Stimulated activated naive CD8-positive, alpha-beta T cell treated with anti-CD3 and anti-CD28 coated beads, Interleukin-15, Interleukin-2, amounts not matched to agents 100 ng/mL and 50 ng/mL, for 24 hours (primary cell): Measurements from ENCODE around the gene PALMD.

Experiments used
- H3K27ac Mint-ChIP-seq: one replicate; pipeline ENCODE4 v1.8.0; 2021; ENCODE audit warnings: mild to moderate bottlenecking, mixed read lengths
- H3K27me3 Mint-ChIP-seq: one replicate; pipeline ENCODE4 v1.8.0; 2021; ENCODE audit warnings: mixed read lengths
- H3K36me3 Mint-ChIP-seq: one replicate; pipeline ENCODE4 v1.8.0; 2021; ENCODE audit warnings: low read depth, mixed read lengths
- H3K4me1 Mint-ChIP-seq: one replicate; pipeline ENCODE4 v1.8.0; 2021; ENCODE audit warnings: low read depth, mixed read lengths
- H3K4me3 Mint-ChIP-seq: one replicate; pipeline ENCODE4 v1.8.0; 2021; ENCODE audit warnings: mild to moderate bottlenecking, mixed read lengths
- H3K9me3 Mint-ChIP-seq: one replicate; pipeline ENCODE4 v1.8.0; 2021; ENCODE audit warnings: mixed read lengths

Gene PALMD

GRCh38 chr1:99726407-99726806, 80.5 kb downstream of the PALMD start:
- Mint-ChIP-seq H3K36me3 (no peaks in the 10 kb centered on the region), H3K27ac (no peak overlapping the region), H3K4me1 (no peaks in the 10 kb centered on the region), H3K4me3 (no peak overlapping the region), H3K9me3 (no peaks in the 10 kb centered on the region), H3K27me3 (no peaks in the 10 kb centered on the region)

- Mint-ChIP-seq H3K4me3 (no peak overlapping the region), H3K27ac (no peak overlapping the region), H3K36me3 (no peaks in the 10 kb centered on the region), H3K9me3 (no peaks in the 10 kb centered on the region), H3K27me3 (no peaks in the 10 kb centered on the region), H3K4me1 (no peaks in the 10 kb centered on the region)
Measured at GRCh38 chr1:99726818-99727217, 80.9 kb downstream of the PALMD start.

GRCh38 chr1:99727575-99728185, 81.8 kb downstream of the PALMD start:
- Mint-ChIP-seq H3K4me1 (no peaks in the 10 kb centered on the region), H3K9me3 (no peaks in the 10 kb centered on the region), H3K27ac (no peak overlapping the region), H3K27me3 (no peaks in the 10 kb centered on the region), H3K4me3 (no peak overlapping the region), H3K36me3 (no peaks in the 10 kb centered on the region)

GRCh38 chr1:99728494-99729235, 82.8 kb downstream of the PALMD start:
- Mint-ChIP-seq H3K27me3 (no peaks in the 10 kb centered on the region), H3K4me3 (no peak overlapping the region), H3K9me3 (no peaks in the 10 kb centered on the region), H3K36me3 (no peaks in the 10 kb centered on the region), H3K4me1 (no peaks in the 10 kb centered on the region), H3K27ac (no peak overlapping the region)

GRCh38 chr1:99731384-99731783, 85.5 kb downstream of the PALMD start:
- Mint-ChIP-seq H3K27me3 (no peaks in the 10 kb centered on the region), H3K4me1 (no peaks in the 10 kb centered on the region), H3K9me3 (no peaks in the 10 kb centered on the region), H3K27ac (no peak overlapping the region), H3K4me3 (no peak overlapping the region), H3K36me3 (no peaks in the 10 kb centered on the region)

DNA sequence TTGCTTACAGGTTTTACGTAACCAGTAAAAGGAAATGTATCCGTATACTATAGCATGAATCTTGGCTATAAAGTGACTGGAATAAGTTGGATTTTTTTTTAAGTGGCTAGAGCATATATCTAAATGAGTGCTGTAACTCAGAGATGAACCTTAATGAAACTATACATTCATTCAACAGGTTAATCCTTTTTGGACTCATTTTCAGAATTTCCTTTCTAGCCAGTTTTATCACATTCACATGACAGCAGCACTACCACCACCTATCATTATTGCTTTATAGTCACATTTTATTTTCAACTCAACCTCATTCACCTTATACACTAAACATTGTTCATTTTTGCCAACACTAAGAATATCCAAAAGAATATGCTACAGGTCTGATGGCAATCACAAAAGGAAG, 89.9 kb downstream of the PALMD start:
- Mint-ChIP-seq H3K4me1 (no peaks in the 10 kb centered on the region), H3K36me3 (no peaks in the 10 kb centered on the region)

DNA sequence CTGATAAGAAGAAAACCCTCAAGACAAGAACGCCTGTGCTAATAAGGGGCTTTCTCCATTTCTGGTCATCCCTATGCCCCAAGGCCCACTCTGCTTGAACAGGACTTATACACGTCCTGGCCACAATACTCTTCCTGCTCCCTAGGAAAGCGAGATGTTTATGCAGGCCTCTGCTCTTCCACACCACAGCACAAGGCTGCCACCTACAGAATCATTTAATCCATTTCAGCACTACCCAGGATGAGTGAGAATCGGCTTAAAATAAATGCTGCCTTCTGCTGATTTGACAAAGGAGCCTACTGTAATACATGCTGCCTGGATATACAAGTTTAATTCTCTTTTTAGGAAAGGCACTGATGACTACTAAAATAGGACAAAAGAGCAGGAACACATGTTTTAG, 91.1 kb downstream of the PALMD start:
- H3K9me3 Mint-ChIP-seq = no peaks in the 10 kb centered on the region
- H3K27ac Mint-ChIP-seq = no peak overlapping the region
- H3K27me3 Mint-ChIP-seq = no peaks in the 10 kb centered on the region
- no peaks in the 10 kb centered on the region for H3K36me3 Mint-ChIP-seq
- H3K4me3 Mint-ChIP-seq = no peak overlapping the region
- no peaks in the 10 kb centered on the region for H3K4me1 Mint-ChIP-seq

More for the DNA sequence above, 89.9 kb downstream of the PALMD start:
- Mint-ChIP-seq H3K9me3 (no peaks in the 10 kb centered on the region), H3K4me3 (no peak overlapping the region), H3K27ac (no peak overlapping the region), H3K27me3 (no peaks in the 10 kb centered on the region)

- Mint-ChIP-seq H3K27me3 (no peaks in the 10 kb centered on the region), H3K4me3 (no peak overlapping the region), H3K4me1 (no peaks in the 10 kb centered on the region), H3K27ac (no peak overlapping the region), H3K36me3 (no peaks in the 10 kb centered on the region), H3K9me3 (no peaks in the 10 kb centered on the region)
Measured at GRCh38 chr1:99738858-99739465, 93.0 kb downstream of the PALMD start.

GRCh38 chr1:99740141-99740540, 94.2 kb downstream of the PALMD start:
- no peak overlapping the region for H3K4me3 Mint-ChIP-seq
- no peaks in the 10 kb centered on the region for H3K9me3 Mint-ChIP-seq
- no peak overlapping the region for H3K27ac Mint-ChIP-seq
- no peaks in the 10 kb centered on the region for H3K27me3 Mint-ChIP-seq
- no peaks in the 10 kb centered on the region for H3K4me1 Mint-ChIP-seq
- H3K36me3 Mint-ChIP-seq = no peaks in the 10 kb centered on the region
